OCI-LY1 (cell line): Measurements from ENCODE around the gene LSP1.

Experiments
- CTCF ChIP-seq: fragments of 200-600 bp; sonication (generic), shearing (Covaris generic); IDR thresholded peaks from 2 replicates; pipeline ENCODE4 v1.5.1; 2017; ENCODE audit warnings: mild to moderate bottlenecking, antibody characterized with exemption, low read length, moderate library complexity, mixed read lengths
- EZH2 ChIP-seq: fragments of 200-600 bp; sonication (generic), shearing (Covaris generic); IDR thresholded peaks from 2 replicates; pipeline ENCODE4 v1.8.0; 2017; ENCODE audit warnings: borderline replicate concordance, mixed run types, mild to moderate bottlenecking, antibody characterized with exemption, low read length, moderate library complexity, mixed read lengths

GRCh38 chr11:1866226-1866625, 13.3 kb downstream of the LSP1 start:
- TF ChIP-seq CTCF = no peak
- TF ChIP-seq EZH2 = no peak
